Esophagus muscularis mucosa (tissue), 4 donors: Measurements from ENCODE around the gene COG8.

Experiments
- EP300 ChIP-seq: sonication (generic); formaldehyde crosslinking; IDR thresholded peaks from one replicate; pipeline ENCODE4 v1.6.1; 2017; ENCODE audit warnings: antibody characterized with exemption
- POLR2A ChIP-seq: fragments of 450-650 bp; IDR thresholded peaks from one replicate; pipeline ENCODE4 v1.6.1; 2017; ENCODE audit warnings: antibody characterized with exemption, moderate library complexity, mild to moderate bottlenecking, low read depth
- POLR2AphosphoS5 ChIP-seq, 2 donors: sonication (generic); formaldehyde crosslinking; IDR thresholded peaks; one replicate each; pipeline ENCODE4 v1.6.1; 2017; ENCODE audit warnings: antibody characterized with exemption in 2 of 2
- TF ChIP-seq, protein P1 (sequence below), 3 experiments: fragments of 200-600 bp in 2 of 3; fragments of 450-650 bp in 1 of 3; sonication (generic) in 2 of 3; IDR thresholded peaks; one replicate each; pipeline ENCODE4 v1.5.1; 2017 to 2019; ENCODE audit warnings: antibody characterized with exemption in 3 of 3, mild to moderate bottlenecking in 2 of 3, moderate library complexity in 1 of 3

DNA sequence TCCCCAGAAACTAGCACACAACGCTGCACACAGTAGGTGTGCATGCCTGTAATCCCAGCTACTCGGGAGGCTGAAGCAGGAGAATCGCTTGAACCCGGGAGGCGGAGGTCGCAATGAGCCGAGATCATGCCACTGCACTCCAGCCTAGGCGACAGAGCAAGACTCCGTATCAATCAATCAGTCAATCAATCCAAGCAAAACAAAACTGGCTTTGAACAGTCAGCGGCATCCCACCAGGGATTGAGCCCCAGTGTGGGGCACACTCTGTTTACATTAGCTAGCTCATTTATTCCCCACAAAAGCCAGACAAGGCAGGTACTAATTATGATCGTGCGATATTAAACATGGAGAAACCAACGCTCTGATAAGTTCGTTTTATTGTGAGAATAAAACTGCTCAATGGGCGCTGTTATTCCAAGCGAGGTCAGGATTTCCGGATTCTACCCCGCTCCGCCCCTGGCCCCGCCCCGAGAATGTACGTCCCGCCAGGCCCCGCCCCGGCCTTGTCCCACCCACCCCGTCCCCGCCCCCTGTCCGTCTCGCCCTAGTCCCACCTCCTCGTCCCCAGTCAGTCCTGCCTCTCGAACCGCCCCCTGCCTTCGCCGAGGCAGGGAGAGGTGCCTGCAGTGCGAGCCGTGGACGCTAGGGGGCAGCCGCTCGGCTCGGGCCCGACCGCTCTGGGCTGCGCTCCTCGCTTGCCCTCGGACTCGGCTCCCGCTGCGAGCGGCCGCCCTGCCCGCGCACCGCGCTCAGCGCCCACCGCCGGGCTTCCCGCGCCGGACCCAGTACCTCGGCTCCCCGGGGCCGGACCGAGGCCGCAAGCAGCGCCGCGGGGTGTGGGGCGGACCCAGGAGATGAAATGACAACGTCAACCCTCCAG is 28.5 kb downstream of the COG8 start, which contains the start of gene VPS4A:
- TF ChIP-seq, protein P1, sequence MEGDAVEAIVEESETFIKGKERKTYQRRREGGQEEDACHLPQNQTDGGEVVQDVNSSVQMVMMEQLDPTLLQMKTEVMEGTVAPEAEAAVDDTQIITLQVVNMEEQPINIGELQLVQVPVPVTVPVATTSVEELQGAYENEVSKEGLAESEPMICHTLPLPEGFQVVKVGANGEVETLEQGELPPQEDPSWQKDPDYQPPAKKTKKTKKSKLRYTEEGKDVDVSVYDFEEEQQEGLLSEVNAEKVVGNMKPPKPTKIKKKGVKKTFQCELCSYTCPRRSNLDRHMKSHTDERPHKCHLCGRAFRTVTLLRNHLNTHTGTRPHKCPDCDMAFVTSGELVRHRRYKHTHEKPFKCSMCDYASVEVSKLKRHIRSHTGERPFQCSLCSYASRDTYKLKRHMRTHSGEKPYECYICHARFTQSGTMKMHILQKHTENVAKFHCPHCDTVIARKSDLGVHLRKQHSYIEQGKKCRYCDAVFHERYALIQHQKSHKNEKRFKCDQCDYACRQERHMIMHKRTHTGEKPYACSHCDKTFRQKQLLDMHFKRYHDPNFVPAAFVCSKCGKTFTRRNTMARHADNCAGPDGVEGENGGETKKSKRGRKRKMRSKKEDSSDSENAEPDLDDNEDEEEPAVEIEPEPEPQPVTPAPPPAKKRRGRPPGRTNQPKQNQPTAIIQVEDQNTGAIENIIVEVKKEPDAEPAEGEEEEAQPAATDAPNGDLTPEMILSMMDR (IDR thresholded peaks at IDR 0.05): peak; percentile 90 to 99 (median 96)
- no peak for TF ChIP-seq EP300
- peak; percentile 79 to 80 for TF ChIP-seq POLR2AphosphoS5 (IDR thresholded peaks at IDR 0.05)
- peak; percentile 58 for TF ChIP-seq POLR2A
